Uterus (tissue), 4 donors: Measurements from ENCODE around the gene CARNS1. TPM values are rescaled to one million over a fixed set of nuclear protein-coding genes. Genes with fewer than 3 reads are reported as not detected.

Source experiments
- DNase-seq, 2 donors: peaks; one replicate each; pipeline ENCODE4 v3.0.0-alpha.2; 2019 to 2020
- H3K27ac ChIP-seq, 2 donors: fragments of 200-600 bp; sonication (generic); 1 replicate in 1 of 2; 2 replicates in 1 of 2; pipeline ENCODE4 v1.5.1; 2016 to 2018
- H3K27me3 ChIP-seq, 2 donors: fragments of 200-600 bp; sonication (generic); one replicate each; pipeline ENCODE4 v1.5.1; 2018 to 2019; ENCODE audit warnings: control low read depth in 1 of 2
- H3K36me3 ChIP-seq, 2 donors: fragments of 200-600 bp; sonication (generic); one replicate each; pipeline ENCODE4 v1.5.1; 2019; ENCODE audit warnings: control low read depth in 1 of 2
- H3K4me1 ChIP-seq, 2 donors: fragments of 200-600 bp; sonication (generic); one replicate each; pipeline ENCODE4 v1.5.1; 2018 to 2019; ENCODE audit warnings: control low read depth in 1 of 2
- H3K4me3 ChIP-seq, 2 donors: fragments of 200-600 bp; sonication (generic); 1 replicate in 1 of 2; 2 replicates in 1 of 2; pipeline ENCODE4 v1.5.1; 2018 to 2019; ENCODE audit warnings: mild to moderate bottlenecking in 1 of 2
- H3K9me3 ChIP-seq, 2 donors: fragments of 200-600 bp; sonication (generic); one replicate each; pipeline ENCODE4 v1.5.1; 2019; ENCODE audit warnings: control low read depth in 1 of 2
- POLR2A ChIP-seq, 2 donors: fragments of 450-650 bp; IDR thresholded peaks; one replicate each; pipeline ENCODE4 v1.6.1; 2016; ENCODE audit warnings: antibody characterized with exemption in 2 of 2, mild to moderate bottlenecking in 1 of 2, moderate library complexity in 1 of 2
- intact Hi-C: fragments of 100-400 bp; cut with DNase I; formaldehyde crosslinking; loops from one replicate; pipeline ENCODE4 v1.15.1; 2023; ENCODE audit warnings: low total_unique reads
- total RNA-seq, 4 donors: library from RNA; depleted of rRNA in 3 of 4; stranded (reverse); fragments of >200 nt in 3 of 4; gene quantifications; one replicate each; pipeline versions ENCODE4 v1.1.0 to v1.2.4, GENCODE V29; 2014 to 2023
- TF ChIP-seq, protein P1 (sequence below), 4 experiments: fragments of 200-600 bp in 2 of 4; fragments of 450-650 bp in 2 of 4; sonication (generic) in 2 of 4; IDR thresholded peaks; one replicate each; pipeline ENCODE4 v1.5.1; 2016 to 2019; ENCODE audit warnings: antibody characterized with exemption in 4 of 4, mild to moderate bottlenecking in 2 of 4, moderate library complexity in 1 of 4
- donor health status: DM: yes; HTN: yes; CAD: no.

CARNS1 gene
- total RNA-seq, 4 donors from 2014 or later = 0.76 to 3.3 TPM; not detected in 2

DNA sequence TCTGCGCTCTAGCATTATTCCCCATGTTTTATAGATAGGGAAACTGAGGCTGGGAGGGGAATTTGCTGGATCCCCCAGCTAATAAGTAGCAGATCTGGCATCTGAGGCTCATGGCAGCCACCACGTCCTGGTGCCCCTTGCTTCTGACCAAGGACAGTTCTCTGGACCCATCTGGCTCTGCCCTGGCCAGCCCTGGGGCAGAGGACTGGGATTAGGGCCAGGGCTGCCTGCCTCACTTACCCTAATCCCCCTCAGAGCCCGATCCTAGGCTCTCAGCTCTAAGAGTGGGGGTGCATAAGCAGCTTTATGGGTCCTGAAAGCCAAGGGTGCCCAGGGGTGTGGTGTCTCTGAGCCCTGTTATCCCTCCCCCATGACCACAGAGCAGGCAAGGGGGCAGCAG lies 39.6 kb downstream of the CARNS1 start, which contains the start of gene CABP4:
TSS of gene CABP4 (plus strand) at position 301 of the 400 bp plus-strand sequence. CDS start at position 371, 70 bp downstream.
- no peaks in the 10 kb centered on the region for H3K36me3 ChIP-seq
- no peaks in the 10 kb centered on the region for H3K4me1 ChIP-seq
- H3K9me3 ChIP-seq = no peaks in the 10 kb centered on the region
- no peaks in the 10 kb centered on the region for H3K27me3 ChIP-seq
- TF ChIP-seq, protein P1, sequence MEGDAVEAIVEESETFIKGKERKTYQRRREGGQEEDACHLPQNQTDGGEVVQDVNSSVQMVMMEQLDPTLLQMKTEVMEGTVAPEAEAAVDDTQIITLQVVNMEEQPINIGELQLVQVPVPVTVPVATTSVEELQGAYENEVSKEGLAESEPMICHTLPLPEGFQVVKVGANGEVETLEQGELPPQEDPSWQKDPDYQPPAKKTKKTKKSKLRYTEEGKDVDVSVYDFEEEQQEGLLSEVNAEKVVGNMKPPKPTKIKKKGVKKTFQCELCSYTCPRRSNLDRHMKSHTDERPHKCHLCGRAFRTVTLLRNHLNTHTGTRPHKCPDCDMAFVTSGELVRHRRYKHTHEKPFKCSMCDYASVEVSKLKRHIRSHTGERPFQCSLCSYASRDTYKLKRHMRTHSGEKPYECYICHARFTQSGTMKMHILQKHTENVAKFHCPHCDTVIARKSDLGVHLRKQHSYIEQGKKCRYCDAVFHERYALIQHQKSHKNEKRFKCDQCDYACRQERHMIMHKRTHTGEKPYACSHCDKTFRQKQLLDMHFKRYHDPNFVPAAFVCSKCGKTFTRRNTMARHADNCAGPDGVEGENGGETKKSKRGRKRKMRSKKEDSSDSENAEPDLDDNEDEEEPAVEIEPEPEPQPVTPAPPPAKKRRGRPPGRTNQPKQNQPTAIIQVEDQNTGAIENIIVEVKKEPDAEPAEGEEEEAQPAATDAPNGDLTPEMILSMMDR (IDR thresholded peaks at IDR 0.05) = no peak
- TF ChIP-seq POLR2A (IDR thresholded peaks at IDR 0.05) = no peak
- no peak within 1 kb of the TSS for H3K27ac ChIP-seq
- no peak within 1 kb of the TSS for H3K4me3 ChIP-seq
- intact Hi-C loops = no loop called here
- no peak for DNase-seq

DNA sequence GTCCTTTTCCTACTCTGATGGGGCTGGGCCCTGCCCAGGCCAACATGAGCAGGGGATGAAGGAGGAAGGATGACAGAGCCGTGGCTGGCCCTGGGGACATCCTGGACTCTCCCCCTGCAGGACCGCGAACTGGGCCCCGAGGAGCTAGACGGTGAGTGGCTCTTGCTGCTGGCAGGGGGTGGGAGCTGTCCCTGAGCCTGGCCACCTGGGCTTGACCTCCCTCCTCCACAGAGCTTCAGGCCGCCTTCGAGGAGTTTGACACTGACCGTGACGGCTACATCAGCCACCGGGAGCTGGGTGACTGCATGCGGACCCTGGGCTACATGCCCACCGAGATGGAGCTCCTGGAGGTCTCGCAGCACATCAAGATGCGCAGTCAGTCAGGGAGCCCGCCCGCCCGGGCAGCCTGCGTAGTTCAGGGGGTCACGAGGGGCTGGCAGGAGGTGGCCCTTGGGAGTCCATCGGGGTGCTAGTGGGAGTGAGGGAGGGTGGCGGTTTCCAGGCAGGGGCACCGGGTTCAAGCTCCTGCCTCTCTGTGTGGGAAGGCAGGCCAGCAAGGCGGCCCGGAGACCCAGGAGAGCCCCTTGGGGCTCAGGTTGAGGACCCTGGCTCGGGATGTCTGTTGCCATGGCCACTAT lies 40.7 kb downstream of the CARNS1 start:
- TF ChIP-seq, protein P1 (IDR thresholded peaks at IDR 0.05) = no peak
- no peak for TF ChIP-seq POLR2A (IDR thresholded peaks at IDR 0.05)
- Histone ChIP-seq H3K36me3 (no peaks in the 10 kb centered on the region), H3K27me3 (no peaks in the 10 kb centered on the region), H3K4me1 (no peaks in the 10 kb centered on the region), H3K27ac (no peak overlapping the region), H3K4me3 (no peak overlapping the region), H3K9me3 (no peaks in the 10 kb centered on the region)
- intact Hi-C loops = no loop called here
- peak in 1 of 2 donors; percentile 14 for DNase-seq

DNA sequence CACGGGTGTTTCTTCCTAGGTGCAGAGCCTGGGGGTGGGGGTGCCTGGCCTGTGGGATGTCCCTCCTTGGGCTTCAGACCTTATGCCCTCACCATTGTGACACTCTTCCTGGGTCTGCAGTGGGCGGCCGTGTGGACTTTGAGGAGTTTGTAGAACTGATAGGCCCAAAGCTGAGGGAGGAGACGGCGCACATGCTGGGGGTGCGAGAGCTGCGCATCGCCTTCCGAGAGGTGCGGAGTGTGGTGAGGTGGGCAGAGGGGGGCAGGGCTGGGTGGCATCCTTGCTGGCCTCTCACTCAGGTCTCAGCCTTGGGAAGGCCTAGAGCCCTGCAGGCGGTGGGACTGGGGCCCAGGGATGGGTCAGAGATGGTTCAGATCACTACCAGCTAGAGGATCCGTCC lies 42.0 kb downstream of the CARNS1 start:
- DNase-seq = no peak
- Histone ChIP-seq H3K27ac (no peak overlapping the region), H3K4me1 (no peaks in the 10 kb centered on the region), H3K9me3 (no peaks in the 10 kb centered on the region), H3K4me3 (no peak overlapping the region), H3K27me3 (no peaks in the 10 kb centered on the region), H3K36me3 (no peaks in the 10 kb centered on the region)
- intact Hi-C loops = no loop called here
- no peak for TF ChIP-seq POLR2A (IDR thresholded peaks at IDR 0.05)
- TF ChIP-seq, protein P1 (IDR thresholded peaks at IDR 0.05) = no peak

DNA sequence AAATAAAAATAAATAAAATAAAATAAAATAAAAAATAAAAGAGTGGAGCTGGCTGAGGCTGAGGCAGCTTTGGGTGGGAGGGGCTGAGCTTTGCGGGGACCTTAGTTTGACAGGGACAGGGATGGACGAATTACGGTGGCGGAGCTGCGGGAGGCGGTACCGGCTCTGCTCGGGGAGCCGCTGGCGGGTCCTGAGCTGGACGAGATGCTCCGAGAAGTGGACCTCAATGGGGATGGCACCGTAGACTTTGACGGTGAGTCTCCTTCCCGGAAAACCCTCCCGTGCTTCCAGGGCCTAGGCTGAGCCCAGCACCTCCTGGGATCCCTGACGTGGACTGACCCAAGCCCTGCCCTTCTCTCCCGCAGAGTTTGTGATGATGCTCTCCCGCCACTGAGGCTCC lies 42.8 kb downstream of the CARNS1 start:
- Histone ChIP-seq H3K27me3 (no peaks in the 10 kb centered on the region), H3K36me3 (no peaks in the 10 kb centered on the region), H3K4me3 (no peak overlapping the region), H3K4me1 (no peaks in the 10 kb centered on the region), H3K9me3 (no peaks in the 10 kb centered on the region), H3K27ac (no peak overlapping the region)
- intact Hi-C loops = no loop called here
- no peak for DNase-seq
- no peak for TF ChIP-seq POLR2A (IDR thresholded peaks at IDR 0.05)
- TF ChIP-seq, protein P1 (IDR thresholded peaks at IDR 0.05) = no peak

DNA sequence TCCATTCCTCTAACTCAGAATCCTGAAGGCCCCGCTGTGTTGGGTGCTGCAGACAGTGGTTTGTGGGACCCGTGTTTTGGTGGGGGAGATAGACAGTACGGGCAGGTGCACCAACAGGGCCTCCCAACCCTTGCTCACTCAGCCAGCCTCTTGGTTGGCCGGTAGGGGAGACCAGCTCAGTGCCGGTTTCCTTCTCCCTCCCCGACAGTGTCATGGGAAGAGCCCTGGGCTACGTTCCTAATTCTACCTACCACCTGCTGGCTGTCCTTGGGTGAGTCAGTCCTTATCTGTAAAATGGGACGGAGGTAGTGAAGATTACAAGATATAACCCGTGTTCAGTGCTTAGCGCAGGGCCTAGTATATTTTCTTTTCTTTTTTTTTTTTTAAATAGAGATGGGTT lies 47.7 kb downstream of the CARNS1 start:
- Histone ChIP-seq H3K9me3 (no peaks in the 10 kb centered on the region), H3K36me3 (no peaks in the 10 kb centered on the region), H3K27ac (peak overlapping the region in 1 of 2 donors; percentile 90), H3K4me1 (peaks cover 0 to 3% of the 10 kb centered on the region in 2 donors), H3K4me3 (no peak overlapping the region), H3K27me3 (no peaks in the 10 kb centered on the region)
- intact Hi-C loops = no loop called here
- no peak for TF ChIP-seq POLR2A (IDR thresholded peaks at IDR 0.05)
- TF ChIP-seq, protein P1 (IDR thresholded peaks at IDR 0.05) = no peak
- DNase-seq = no peak
